CD4-positive, alpha-beta T cell treated with Interferon alpha-2 for 1 hour (primary cell): ENCODE results near the gene ADCY5.
"Not testable (repeated sequence)": the region's sequence is repeated elsewhere in the genome, so short reads cannot be mapped to it uniquely, and the experiment has no call there.

Experiments
- DNase-seq, 2 donors: peaks; one replicate each; pipeline ENCODE4 v3.0.0-alpha.2; 2020 to 2022

ADCY5 gene

DNA sequence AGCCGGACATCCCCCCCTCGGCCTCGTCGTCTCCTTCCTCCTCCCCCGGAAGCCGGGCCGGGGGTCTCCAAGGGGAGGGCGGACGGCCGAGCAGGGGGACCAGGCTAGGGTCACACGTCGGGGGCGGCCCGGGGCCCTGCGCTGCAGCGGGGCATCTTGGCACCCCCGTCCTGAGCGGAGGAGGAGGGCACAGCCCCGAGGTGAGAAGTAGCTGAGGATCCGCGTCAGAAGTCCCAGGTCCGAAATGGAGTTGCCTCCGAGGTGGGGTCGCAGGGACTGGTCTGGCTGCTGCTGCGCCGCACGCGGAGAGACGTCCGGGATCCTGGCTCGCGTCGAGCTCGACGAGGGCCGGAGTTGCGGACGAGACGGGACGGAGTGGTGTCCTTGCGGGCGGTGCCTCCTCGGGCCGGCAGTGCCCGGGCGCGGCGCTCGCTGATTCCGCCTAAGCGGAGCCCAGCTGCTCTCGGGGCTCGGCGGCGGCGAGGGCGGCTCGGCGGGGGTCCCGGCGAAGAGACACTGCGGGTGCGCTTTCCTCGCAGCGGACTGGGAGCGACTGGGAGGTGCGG is at the start of gene ADCY5:
ADCY5 (minus strand) TSS at position 555 of the 566 bp plus-strand sequence; CDS start at position 10, 545 bp downstream.
- peak in 1 of 2 donors; percentile 6 for DNase-seq

DNA sequence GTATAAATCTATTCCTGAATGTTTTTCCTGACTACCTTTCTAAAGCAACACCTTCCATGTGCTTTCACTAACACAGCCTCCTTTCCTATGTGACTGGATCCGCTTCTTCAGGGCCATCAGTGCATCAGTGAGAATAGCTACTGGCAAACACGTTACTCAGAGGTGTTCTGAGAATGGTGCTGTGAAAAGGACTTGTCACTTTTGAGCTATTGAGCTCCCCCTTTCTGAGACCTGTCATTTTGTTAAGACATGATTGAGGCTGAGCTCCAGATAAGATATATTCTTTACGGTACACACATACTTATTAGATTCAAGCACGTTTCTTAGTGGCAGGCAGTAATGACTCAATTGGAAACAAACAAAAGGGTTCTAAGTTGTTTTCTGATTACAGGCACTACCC is 45.0 kb upstream of the ADCY5 start:
- DNase-seq: no peak

DNA sequence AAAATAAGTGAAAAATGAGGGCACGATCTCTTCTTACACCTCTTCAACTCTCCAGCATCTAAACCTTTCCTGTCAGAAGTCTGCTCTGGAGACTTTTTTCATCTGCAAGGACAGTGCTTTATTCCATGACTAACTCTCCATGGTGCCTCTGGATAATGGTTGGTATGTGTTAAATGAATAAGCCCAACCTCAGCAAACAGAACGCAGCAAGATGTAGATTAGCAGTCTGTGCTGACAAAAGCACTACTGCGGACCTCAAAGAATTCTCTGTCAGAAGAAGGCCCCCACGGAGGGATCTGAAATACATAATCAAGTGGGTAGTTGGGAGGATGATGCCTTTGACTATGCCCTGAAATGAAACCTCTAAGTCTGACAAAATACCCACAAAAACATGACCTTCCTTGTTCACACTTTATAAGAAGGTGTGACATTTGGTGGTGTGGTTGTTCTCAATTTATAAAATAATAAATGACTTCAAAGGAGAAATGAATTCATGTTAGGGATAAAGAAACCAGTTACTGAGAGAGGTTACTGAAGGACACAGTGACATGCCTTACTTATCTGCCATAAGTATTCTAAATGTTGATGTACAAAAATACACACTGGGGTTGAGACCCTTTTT is 43.2 kb upstream of the ADCY5 start:
- peak in 1 of 2 donors; percentile 36 for DNase-seq

DNA sequence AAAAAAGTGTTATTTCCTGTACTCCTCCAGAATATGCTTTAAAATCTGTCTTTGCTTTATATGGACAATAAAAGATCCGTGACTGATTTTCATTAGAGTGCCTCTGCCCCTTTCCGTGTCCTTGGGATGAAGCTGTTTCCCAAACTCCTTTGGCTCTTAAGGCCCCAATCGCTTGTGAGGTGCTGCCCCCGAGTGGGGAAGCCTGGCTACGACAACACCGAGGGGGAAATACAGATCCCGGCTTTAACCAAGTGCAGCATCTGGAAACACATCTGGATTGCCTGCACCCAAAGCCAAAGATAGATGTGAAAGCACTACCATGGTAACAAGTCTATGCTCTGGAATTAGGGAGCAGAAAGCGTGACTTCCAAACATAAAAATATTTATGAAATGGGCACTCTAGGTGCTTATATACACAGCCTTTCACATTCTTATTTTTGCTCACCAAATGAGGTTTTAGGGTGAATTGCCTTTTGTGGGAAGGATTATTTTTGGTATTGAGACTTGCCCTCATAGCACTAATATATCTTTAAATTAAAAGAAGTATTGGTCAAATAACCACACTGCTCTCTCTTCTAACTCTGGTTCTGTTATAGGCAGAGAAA is 40.6 kb upstream of the ADCY5 start:
- peak in 1 of 2 donors; percentile 41 for DNase-seq

DNA sequence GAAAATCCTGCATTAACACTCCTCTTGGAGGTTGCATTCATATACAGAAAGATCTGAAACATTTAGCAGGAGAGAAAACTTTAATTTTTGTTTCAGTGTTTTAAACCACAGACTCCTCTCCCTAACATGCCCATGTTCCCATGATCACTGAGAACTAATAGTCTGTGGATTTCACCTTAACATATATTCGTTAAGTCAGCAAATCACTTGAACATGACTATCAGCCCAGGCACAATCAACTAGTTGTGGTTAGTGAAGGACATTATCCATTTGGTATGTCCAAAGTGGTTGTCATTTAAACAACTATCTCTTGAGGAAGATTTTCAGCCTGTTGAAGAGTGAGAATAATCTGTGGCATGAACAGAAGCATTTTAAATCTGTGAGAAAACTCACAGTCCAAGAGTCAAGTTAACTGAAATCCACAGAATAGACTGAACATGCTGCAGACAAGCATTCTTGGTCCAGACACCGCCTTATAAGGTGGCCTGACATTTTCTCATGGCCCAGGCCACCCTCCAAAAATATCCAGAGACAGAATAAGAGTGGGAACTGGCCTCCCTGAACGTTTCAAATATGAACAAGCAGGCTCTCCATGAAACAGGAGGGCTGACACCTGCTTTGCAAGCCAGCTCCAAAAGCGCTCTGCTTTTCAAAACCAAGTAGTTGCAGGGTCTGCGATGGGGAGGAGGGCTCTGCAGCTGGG is 39.9 kb upstream of the ADCY5 start:
- no peak for DNase-seq

DNA sequence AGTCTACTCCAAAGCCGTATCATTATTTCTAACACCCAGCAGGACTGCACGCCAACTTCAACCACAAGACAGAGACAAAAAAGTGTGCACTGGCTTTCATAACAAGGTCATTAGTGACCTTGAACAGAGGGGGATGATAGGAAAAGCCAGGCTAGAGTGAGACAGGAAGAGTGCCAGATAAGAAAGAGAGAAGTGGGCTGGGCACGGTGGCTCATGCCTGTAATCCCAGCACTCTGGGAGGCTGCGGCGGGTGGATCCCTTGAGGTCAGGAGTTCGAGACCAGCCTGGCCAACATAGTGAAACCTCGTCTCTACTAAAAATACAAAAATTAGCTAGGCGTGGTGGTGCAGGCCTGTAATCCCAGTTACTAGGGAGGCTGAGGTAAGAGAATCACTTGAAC is 38.2 kb upstream of the ADCY5 start:
- DNase-seq: not testable (repeated sequence)

DNA sequence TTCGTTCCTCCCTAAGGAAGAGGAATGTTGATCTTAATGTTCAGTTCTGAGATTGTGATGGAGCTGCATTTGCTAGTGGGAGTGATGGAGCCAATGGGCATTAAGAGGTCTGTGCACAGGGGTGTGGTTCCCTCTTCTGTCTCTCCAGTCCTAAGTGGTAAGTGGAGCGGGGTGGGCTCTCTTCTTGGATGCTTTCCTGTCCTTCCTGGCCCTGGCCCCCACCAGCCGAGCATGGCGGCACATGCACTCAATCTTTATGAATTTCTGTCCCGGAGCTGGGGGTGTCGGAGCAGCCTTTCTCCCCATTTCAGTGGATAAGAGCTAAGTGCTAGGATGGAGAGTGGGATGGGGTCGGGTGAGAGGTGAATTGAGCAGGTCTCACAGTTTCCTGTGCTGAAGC is 37.6 kb upstream of the ADCY5 start:
- no peak for DNase-seq

DNA sequence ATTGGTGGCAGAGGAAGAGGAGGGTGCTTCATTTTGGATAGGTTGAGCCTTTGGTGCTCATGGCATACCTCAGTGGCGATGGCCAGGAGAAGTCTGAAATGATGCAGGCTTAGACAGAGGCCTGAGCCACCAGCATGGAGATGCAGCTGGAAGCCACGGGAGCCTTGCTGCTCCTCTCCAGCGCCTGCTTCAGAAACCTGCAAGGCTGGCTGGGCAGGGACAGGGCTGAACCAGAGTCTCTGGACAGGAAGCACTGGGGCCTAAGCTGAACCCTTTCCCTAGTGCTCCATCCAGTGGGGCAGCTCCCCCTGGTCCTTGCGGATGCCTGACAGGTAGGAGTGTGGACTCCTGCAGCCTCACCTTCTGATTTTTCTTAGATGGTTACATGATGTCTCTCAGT is 36.7 kb upstream of the ADCY5 start:
- DNase-seq: no peak

DNA sequence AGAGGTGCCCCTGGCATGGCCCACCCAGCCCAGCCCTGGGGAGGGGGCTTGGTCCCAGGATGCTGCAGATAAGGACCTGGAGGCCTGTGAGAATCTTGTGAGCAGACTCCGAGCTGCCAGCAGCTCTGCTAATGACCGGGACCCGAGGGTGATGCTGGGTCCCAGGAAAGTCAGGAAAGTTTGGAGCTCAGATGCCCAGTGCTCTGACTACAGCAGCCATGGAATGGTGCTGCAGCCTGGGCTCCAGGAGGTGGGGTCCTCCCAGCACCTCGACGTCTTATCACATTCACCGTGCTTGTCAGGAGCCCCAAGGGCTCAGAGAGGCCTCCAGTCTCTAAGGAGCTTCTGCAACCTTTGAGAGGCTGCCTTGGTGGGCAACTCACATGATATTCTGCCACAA is 34.3 kb upstream of the ADCY5 start:
- no peak for DNase-seq

DNA sequence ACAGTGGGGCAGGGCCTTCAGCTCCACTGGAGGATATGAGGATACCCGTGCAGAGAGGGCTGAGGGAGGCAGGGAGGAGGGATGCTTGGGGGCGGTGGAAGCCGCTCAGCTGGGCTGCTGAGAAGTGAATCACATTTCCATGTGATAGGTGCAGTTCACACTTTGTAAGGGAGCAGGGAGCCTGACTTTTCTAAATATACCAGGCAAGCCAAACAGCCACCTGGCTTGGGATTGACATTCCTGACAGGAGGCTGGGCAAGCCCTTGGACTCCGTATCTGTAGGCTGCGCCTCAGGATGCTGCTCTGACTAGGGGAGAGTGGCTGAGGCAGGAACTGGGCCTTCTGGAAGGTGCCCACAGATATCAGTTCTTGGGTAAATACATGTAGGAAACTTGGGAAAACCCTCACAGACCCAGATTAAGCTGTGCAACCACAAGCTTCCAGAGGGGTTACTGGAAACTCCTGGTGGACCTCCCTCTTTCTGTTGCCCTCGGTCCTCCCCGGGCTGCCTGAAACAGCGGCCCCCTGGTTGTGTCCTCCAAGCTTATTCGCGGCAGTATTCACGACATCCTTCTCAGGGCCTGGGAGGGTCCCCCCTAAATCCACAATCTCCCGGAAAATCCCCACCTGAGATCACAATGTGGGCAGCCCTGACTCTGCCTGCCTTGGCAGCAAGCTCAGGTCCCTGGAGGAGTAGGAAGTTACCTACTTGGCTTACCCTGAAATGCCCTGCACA is 33.0 kb upstream of the ADCY5 start:
- no peak for DNase-seq

DNA sequence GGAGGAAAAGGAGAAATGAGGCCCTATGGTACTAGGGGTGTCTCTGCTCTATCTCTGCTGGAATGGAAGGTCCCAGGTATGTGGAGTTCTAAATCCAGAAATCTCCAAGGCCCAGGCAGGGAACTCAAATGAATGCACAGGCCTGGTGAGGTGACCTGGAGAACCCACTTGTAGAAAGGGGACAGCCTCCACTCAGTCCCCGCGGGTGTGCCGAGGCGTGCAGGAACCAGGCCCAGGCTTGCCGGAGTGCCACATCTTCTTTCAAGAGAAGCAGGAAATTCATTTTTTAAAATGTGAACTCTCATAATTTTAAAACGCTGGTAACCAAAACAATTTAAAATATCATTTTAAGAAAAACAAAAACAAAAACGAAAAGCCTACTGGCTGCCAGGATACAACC is 32.2 kb upstream of the ADCY5 start:
- no peak for DNase-seq

DNA sequence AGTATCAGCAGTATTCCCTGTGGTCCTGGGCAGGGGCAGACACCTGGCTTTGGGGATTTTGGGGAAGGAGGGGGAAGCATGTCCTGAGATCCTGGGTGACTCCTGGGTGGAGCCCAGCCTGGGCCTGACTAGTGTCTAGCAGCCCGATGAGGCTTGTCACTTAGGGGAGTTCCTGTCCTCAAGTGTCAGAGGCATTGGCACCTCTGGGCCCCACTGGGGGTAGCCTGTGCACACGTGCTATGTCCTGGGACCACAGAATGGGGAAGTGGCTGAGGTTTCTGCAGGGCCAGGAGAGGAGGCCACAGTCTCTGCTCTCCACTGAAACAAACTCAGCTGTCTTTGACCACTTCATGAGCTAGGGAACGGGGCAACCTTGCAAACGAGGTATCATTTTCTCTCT is 31.5 kb upstream of the ADCY5 start:
- DNase-seq: no peak

DNA sequence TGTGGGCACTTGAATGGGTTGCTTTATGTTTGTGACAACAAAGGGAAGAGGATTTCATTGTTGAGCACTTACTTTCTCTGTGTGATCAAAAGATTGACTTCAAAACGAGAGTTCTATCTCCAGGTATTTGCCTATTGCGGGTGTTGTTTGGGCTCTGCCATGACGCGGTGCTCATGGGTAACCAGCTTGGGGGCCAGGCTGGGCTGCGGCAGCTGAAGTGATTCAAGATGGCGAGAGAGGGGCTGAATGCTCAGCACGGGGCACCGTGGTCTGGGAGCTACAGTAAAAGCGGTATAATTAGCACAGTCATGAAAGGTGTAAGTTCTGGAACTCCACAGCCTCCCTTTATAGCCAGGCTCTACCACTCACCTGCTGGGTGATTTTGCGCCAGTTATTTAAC is 31.0 kb upstream of the ADCY5 start:
- no peak for DNase-seq

DNA sequence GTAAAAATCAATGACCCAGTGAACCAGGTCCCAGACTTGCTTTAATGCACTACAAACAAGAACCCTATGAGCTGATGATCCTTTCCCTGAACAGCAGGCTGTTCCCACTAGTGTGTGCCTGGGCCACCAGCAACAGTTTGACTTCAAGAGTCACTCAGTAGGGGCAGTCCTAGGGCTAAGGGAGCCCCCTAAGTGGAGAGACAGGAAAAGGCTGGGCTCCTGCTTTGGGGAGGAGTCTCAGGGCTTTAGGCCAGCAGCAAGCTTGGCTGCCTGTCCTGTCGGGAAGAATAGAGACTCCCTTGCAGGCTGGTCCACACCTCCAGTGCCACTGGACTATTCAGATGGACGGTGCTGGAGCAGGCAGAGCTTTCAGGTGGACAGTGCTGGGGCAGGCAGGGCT is 29.4 kb upstream of the ADCY5 start:
- DNase-seq: no peak

DNA sequence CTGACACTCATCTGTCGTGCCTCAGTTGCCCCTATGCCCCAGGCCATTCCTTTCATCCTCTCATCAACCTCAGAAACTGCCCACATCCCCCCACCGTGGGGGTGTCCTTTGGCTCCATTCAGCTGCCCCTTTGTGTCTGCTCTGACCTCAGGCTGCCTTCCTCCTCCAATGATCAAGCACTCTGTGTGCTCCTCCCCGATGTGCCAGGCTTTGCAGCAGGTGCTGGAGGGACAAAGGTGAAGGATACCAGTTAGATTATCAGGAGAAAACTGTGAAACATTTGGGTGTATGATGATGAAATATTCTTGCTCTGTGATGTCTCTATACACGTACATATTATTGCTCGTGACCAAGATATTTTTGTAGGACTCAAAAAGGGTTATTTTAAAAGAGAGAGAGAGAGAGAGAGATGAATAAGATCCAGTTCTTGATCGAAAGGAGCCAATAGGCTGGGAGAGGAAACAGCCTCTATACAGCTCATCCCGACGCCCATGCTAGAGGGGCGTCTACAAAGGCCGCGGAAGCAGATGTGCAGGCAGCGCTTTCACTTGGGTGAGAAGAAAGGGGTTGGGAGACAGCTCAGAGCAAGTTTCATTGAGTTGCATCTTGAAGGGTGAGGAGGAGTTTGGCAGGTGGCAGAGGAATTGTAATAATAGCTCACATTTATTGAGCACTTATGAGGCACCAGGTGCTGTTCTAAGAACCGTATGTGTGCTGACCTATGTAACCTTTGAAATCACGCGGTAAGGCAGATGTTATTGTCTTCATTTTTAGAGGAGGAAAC is 28.3 kb upstream of the ADCY5 start:
- no peak for DNase-seq

DNA sequence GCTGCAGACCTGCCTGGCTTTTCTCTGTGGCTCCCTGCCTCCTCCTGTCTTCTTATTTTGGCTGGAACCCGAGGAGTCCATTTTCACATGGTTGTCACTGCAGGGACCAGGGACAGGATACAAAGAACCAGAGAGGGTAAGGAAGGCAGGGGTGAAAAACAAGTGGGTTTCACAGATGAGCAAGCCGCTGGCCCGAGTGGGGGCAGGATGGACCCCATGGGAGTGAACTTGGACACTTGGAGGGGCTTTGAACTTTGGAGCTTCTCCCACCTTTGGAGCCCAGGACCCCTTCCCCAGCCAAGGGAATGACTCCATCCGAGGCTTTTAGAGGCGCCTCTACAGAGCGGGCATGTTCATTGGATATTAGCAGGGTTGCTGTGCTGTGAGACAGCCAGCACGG is 26.9 kb upstream of the ADCY5 start:
- no peak for DNase-seq

DNA sequence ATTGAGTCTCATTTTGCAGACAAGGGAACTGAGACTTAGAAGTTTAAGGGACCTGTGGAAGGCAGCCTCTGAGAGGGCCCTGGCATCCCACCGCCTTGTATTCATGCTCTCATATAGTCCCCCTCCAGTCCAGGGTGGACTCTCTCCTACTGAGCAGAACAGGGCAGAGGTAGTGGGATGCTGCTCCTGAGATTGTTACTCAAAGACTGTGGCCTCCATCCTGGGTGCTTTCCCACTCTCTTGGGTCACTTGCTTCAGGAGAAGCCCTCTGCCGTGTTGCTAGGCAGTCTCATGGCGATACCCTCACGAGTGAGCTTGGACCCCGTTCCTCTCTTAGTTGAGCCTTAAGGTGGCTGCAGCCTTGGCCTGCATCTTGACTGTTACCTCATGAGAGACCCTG is 22.2 kb upstream of the ADCY5 start:
- DNase-seq: no peak

DNA sequence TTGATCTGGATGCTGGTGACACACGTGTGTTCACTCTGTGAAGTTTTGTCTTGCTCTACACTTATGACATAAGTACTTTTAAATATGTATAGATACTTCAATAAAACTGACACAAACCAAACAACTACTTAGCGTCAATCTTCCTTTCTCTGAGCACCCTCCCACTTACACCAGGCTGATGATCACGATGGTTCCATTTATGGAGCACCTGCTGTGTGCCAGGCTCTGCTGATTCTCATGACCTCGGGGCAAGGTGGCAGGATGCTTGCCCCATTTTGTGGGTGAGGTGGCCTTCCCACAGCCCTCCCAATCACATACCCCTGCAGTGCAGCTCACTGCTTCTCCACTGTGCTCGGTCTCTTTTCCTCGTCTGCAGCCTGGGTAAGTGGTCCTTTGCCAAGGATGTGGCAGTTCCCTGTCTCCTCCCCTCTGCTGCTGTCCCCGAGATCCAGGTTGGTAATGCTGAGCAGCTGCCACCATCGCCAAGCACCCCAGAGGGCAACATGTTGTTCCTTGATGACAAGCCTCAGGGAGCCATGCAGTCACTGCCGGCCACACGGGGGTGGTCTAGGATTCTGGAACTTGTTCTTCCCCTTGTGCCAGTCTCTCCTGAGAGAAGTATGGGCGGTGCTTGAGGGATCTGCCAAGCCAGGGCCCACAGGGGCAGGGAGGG is 20.6 kb upstream of the ADCY5 start:
- no peak for DNase-seq

DNA sequence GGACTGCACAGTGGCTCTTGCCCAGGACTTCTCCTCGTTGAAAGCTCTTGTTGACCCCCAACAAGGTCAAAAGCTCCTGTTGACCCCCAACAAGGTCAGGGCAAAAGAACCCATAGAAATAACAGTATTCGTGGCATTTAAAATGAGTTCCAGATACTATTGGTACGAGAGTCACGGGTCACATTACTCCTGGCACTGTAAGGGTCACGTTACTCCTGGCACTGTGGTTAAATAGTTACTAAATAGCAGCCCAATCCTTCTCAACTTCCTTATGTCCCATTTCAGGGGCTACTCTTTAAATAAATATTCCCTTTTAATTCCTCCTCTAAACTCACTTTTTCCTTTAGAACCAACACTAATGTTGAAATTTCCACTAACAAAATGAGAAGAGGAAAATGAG is 18.2 kb upstream of the ADCY5 start:
- DNase-seq: no peak

DNA sequence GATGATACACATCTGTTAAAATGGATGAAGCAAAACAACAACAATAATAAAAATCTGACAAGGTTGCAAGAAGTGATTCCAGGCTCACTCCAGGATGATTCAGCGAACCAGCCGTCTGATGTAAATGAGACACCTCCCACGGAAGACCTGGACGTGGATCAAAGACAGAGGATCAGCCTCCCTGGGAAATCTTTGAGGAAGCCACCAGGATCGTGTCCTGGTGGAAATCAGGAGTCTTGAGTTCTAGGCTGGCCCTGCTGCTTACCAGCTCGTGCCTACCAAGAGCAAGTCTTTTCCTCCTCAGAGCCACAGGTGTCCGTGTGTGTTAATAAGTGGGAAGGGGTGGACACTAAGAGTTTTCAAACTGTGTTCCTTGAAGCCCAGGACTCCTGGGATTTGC is 15.3 kb upstream of the ADCY5 start:
- no peak for DNase-seq

DNA sequence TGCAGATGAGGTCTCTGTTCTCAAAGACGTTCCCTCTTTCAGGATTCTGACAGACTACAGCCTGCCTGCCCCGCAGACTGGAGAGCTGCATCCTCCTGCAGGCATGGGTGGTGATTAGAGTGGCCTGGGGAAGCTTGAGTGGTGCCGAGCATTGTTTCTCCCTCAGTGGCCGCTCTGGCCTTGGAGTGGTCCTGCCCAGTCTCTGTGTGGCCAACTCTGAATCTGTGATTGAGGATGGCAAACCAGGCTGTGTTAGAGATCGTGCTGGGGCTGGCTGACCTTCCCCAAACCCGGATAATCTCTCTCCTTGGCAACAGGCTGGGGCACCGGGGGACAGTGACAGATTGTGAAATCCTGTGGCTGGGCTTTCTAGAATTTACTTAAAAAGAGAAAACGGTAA is 11.0 kb upstream of the ADCY5 start:
- DNase-seq: no peak

DNA sequence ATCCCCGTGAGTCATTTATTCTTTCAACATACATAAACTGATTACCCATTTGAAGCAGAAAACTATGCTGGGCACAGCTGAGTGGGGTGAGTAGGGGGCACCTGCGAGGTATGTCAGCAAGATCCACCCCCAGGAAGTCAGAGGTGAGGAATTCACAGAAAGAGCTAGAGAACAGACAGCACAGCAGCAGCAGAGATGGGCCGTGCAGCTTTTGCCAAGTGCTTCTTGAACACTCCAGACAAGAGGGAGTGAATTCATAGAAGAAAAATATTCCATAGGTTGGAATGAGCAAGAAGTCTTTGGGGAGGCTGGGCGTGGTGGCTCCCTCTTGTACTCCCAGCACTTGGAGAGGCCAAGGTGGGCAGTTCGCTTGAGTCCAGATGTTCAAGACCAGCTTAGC is 9.4 kb upstream of the ADCY5 start:
- DNase-seq: no peak
